Natural killer cell treated with Interleukin-12 subunit alpha and Interleukin-12 subunit beta and Interleukin-15 and Interleukin-18, amount 100 ng/mL, for 72 hours (primary cell): Measurements from ENCODE around the gene UBE2J2. TPM values are rescaled to one million over a fixed set of nuclear protein-coding genes. Genes with fewer than 3 reads are reported as not detected.

Experiments used
- ATAC-seq, 2 donors: fragments of 150-1000 bp; cut with Tn5 transposase in 1 of 2; sonication (Bioruptor Pico), chemical (Tn5 transposase) in 1 of 2; 2 replicates each; pipeline ENCODE4 v1.10.0; 2021
- DNase-seq: peaks from one replicate; pipeline ENCODE4 v3.0.0; 2022; ENCODE audit warnings: low spot score
- H3K27ac Mint-ChIP-seq, 2 donors: 1 replicate in 1 of 2; 2 replicates in 1 of 2; pipeline ENCODE4 v1.8.0; 2022; ENCODE audit warnings: mixed read lengths in 2 of 2, mild to moderate bottlenecking in 1 of 2, moderate library complexity in 1 of 2
- H3K27me3 Mint-ChIP-seq, 2 donors: 1 replicate in 1 of 2; 2 replicates in 1 of 2; pipeline ENCODE4 v1.8.0; 2022; ENCODE audit warnings: mixed read lengths in 2 of 2
- H3K36me3 Mint-ChIP-seq: one replicate; pipeline ENCODE4 v1.8.0; 2022; ENCODE audit warnings: mixed read lengths
- H3K4me1 Mint-ChIP-seq, 2 donors: 1 replicate in 1 of 2; 2 replicates in 1 of 2; pipeline ENCODE4 v1.8.0; 2022; ENCODE audit warnings: low read depth in 2 of 2, mixed read lengths in 2 of 2, mild to moderate bottlenecking in 1 of 2
- H3K4me3 Mint-ChIP-seq: one replicate; pipeline ENCODE4 v1.8.0; 2022; ENCODE audit warnings: mixed read lengths
- H3K9me3 Mint-ChIP-seq: 2 replicates; pipeline ENCODE4 v1.8.0; 2022; ENCODE audit warnings: mixed read lengths
- total RNA-seq, 2 donors: library from RNA; stranded (reverse); gene quantifications; one replicate each; pipeline ENCODE4 v1.2.3, GENCODE V29; 2022

The UBE2J2 gene
- total RNA-seq, 2 donors from 2014 or later: 70.6 to 119 TPM

DNA sequence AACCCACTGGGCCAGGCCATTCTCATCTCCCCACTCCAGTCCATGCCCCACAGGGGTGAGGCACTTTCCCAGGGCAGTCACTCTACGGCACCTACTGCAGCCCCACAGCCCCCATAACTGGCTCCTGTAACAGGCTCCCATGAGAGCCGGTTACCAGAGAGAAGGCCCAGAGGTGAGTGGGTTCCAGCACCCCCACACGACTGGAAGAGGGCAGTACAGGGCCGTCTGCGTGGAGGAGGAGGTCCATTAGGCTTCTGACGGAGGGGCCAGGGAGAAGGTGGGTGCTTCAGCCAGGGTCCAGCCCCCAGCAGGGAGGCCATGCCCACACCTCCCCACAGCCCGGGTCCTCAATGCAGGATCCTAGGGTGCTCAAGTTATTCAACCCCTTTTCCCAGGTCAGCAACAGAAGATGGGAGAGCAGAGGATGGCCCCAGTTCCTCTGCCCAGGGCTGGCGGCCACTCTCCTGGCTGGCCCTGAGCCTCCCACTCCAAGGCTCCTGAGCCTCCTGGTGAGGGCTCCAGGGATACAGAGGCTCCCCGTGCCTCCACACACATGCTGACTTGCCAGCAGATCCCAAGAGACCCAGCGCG, 32.5 kb upstream of the UBE2J2 start:
- no peaks in the 10 kb centered on the region for H3K9me3 Mint-ChIP-seq
- no peaks in the 10 kb centered on the region for H3K27me3 Mint-ChIP-seq
- DNase-seq (no peak), ATAC-seq (no peak)
- no peaks in the 10 kb centered on the region for H3K36me3 Mint-ChIP-seq
- peak overlapping the region; percentile 62 to 70 for H3K27ac Mint-ChIP-seq
- peaks cover 12 to 14% of the 10 kb centered on the region in 2 donors for H3K4me1 Mint-ChIP-seq
- peak overlapping the region; percentile 91 for H3K4me3 Mint-ChIP-seq

DNA sequence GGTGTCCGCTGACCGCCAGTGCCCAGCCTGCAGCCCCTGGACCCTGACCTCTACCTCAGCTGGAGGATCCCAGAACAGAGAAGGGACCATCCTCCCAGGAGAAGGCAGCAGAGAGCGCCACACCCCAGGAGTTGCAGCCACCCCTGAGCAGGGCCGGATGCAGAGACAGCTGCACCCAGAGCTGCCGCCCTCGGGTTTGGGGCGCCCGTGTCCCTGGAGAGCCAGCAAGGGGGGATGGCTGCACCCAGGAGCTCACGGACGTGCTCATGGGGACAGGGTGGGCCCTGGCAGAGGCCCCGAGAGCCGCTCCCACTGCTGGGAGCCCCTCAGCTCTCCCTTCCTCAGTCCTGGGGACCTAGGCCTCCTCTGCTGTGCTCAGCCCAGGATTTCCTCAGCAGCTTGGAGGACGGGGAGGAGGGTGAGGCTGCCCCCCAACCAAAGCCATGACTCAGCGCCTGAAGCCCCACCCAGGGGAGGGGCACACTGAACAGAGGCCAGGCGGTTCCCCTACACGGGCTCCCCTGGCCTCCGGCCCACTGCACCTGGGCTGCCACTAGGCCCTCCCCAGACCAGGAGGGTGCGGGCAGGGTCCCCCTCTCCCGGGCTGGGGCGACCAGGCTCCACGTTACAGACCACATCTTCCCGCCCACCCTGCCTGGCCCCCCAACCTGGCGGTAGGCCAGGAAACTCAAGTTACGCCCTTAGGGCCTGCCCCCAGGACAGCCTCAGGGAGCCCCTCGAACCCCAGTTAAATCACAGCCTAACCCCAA, 31.8 kb upstream of the UBE2J2 start:
- ATAC-seq (no peak), DNase-seq (no peak)
- Mint-ChIP-seq H3K9me3 (no peaks in the 10 kb centered on the region), H3K27ac (peak overlapping the region; percentile 62 to 70), H3K36me3 (no peaks in the 10 kb centered on the region), H3K27me3 (no peaks in the 10 kb centered on the region), H3K4me3 (peak overlapping the region; percentile 91), H3K4me1 (peaks cover 12 to 14% of the 10 kb centered on the region in 2 donors)

GRCh38 chr1:1304331-1305299, 31.0 kb upstream of the UBE2J2 start:
- peak overlapping the region; percentile 27 for H3K4me3 Mint-ChIP-seq
- peaks cover 12 to 14% of the 10 kb centered on the region in 2 donors for H3K4me1 Mint-ChIP-seq
- H3K36me3 Mint-ChIP-seq: no peaks in the 10 kb centered on the region
- H3K27me3 Mint-ChIP-seq: no peaks in the 10 kb centered on the region
- DNase-seq (no peak), ATAC-seq (no peak)
- H3K27ac Mint-ChIP-seq: no peak overlapping the region
- no peaks in the 10 kb centered on the region for H3K9me3 Mint-ChIP-seq

GRCh38 chr1:1303736-1304135, 30.1 kb upstream of the UBE2J2 start:
- H3K4me3 Mint-ChIP-seq: no peak overlapping the region
- H3K27ac Mint-ChIP-seq: no peak overlapping the region
- no peak for ATAC-seq
- no peak for DNase-seq
- no peaks in the 10 kb centered on the region for H3K36me3 Mint-ChIP-seq
- no peaks in the 10 kb centered on the region for H3K27me3 Mint-ChIP-seq
- peaks cover 12 to 14% of the 10 kb centered on the region in 2 donors for H3K4me1 Mint-ChIP-seq
- no peaks in the 10 kb centered on the region for H3K9me3 Mint-ChIP-seq

GRCh38 chr1:1302951-1303509, 29.4 kb upstream of the UBE2J2 start:
- peaks cover 12 to 14% of the 10 kb centered on the region in 2 donors for H3K4me1 Mint-ChIP-seq
- ATAC-seq: no peak

DNA sequence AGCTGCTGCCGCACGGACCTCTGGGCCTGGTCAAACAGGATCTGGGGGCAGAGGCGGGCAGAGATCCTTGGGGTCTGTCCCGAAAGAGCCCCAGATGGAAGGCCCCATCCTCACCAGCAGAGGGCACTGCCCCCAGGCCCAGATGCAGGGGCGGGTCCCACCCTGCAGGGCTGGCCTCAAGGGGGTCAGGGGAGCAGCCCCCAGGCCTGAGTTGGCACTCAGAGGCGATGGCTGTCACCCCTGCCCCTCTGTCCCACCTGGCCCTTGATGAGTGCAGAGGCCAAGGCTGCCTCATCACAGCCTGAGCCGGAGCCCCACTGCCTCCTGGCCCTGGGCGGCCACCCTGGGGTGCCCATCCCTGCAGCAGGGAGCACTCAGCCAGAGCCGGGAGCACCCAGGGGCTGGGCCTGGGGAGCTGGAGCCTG, 28.4 kb upstream of the UBE2J2 start:
- Mint-ChIP-seq H3K9me3 (no peaks in the 10 kb centered on the region), H3K4me3 (no peak overlapping the region), H3K36me3 (no peaks in the 10 kb centered on the region), H3K4me1 (peaks cover 11 to 12% of the 10 kb centered on the region in 2 donors), H3K27me3 (no peaks in the 10 kb centered on the region), H3K27ac (no peak overlapping the region)
- no peak for ATAC-seq
- DNase-seq: no peak

More at GRCh38 chr1:1302951-1303509, 29.4 kb upstream of the UBE2J2 start:
- Mint-ChIP-seq H3K27me3 (no peaks in the 10 kb centered on the region), H3K27ac (no peak overlapping the region), H3K4me3 (no peak overlapping the region), H3K9me3 (no peaks in the 10 kb centered on the region), H3K36me3 (no peaks in the 10 kb centered on the region)
- DNase-seq: no peak

DNA sequence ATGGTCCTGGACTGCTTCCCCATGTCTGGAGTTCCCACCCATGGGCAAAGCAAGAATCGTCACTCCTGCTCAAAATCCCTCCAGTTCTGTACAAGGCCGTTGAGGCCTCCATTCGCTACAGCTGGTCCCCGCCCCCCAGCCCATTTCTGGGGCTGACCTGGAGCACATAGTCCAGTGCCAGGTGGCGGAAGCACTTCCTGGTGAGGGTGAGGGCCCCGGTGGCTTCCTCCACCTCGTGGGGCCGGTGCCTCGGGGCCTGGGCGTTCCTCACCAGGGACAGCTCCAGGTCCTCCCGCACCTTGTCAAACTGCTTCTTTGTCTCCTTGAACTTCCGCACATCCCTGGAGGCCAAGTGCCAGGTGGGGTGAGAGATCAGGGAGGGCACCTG, 26.7 kb upstream of the UBE2J2 start:
- Mint-ChIP-seq H3K36me3 (no peaks in the 10 kb centered on the region), H3K4me1 (no peaks in the 10 kb centered on the region), H3K27ac (no peak overlapping the region), H3K9me3 (no peaks in the 10 kb centered on the region), H3K4me3 (no peak overlapping the region), H3K27me3 (no peaks in the 10 kb centered on the region)
- DNase-seq: no peak
- ATAC-seq: no peak

- Mint-ChIP-seq H3K9me3 (no peaks in the 10 kb centered on the region), H3K27ac (no peak overlapping the region), H3K27me3 (no peaks in the 10 kb centered on the region), H3K36me3 (no peaks in the 10 kb centered on the region), H3K4me1 (no peaks in the 10 kb centered on the region), H3K4me3 (no peak overlapping the region)
- peak in 1 of 2 donors; percentile 20 for ATAC-seq
- DNase-seq: no peak
Measured at GRCh38 chr1:1299686-1300351, 26.2 kb upstream of the UBE2J2 start.

- H3K9me3 Mint-ChIP-seq: no peaks in the 10 kb centered on the region
- no peaks in the 10 kb centered on the region for H3K36me3 Mint-ChIP-seq
- no peaks in the 10 kb centered on the region for H3K4me1 Mint-ChIP-seq
- H3K4me3 Mint-ChIP-seq: no peak overlapping the region
- ATAC-seq (no peak), DNase-seq (no peak)
- H3K27ac Mint-ChIP-seq: no peak overlapping the region
- H3K27me3 Mint-ChIP-seq: no peaks in the 10 kb centered on the region
Measured at GRCh38 chr1:1298861-1299685, 25.4 kb upstream of the UBE2J2 start.

- ATAC-seq: peak in 1 of 2 donors; percentile 2
- no peaks in the 10 kb centered on the region for H3K36me3 Mint-ChIP-seq
Measured at GRCh38 chr1:1297802-1298424, 24.3 kb upstream of the UBE2J2 start.

DNA sequence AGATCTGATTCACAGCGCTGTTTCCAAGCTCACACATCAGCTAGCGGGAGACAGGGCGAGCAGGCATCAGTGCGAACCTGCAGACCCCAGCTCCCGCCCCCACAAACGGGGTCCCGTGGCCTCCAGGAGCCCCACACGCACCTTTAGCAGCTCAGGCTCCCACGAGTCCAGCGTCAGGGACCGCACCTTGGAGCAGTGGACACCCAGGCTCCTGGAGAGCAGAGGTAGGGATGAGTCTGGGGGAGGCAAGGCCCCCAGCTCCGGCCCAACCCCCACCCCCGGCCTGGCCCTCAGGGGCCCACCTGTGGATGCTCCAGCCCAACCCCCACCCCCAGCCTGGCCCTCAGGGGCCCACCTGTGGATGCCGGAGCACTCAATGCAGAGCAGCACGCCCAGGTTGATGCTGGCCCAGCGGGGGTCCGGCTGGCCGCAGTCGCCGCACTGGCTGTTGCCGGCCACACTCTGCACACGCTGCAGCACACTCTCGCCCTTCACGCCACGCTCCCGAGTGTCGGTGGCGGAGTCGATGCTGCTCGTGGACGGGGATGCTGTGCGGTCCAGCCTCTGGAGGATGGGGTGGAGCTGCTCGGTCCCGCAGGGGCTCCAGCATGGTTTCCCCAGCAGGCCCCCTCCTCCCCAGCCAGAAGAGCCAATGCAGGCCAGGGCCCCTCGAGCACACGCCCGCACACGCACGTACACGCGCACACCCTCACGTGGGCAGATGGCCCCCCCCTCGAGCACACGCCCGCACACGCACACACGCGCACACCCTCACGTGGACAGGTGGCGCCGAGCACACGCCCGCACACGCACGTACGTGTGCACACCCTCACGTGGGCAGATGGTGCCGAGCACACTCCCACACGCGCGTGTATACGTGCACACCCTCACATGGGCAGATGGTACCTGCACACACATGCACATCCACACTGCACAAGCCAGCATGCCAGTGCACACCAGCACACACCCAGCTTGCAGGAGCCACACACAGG, 22.7 kb upstream of the UBE2J2 start:
- H3K36me3 Mint-ChIP-seq: no peaks in the 10 kb centered on the region
- H3K4me1 Mint-ChIP-seq: no peaks in the 10 kb centered on the region

More at GRCh38 chr1:1297802-1298424, 24.3 kb upstream of the UBE2J2 start:
- Mint-ChIP-seq H3K9me3 (no peaks in the 10 kb centered on the region), H3K27me3 (no peaks in the 10 kb centered on the region), H3K4me1 (no peaks in the 10 kb centered on the region), H3K27ac (no peak overlapping the region), H3K4me3 (no peak overlapping the region)
- no peak for DNase-seq

More for the DNA sequence above, 22.7 kb upstream of the UBE2J2 start:
- H3K27me3 Mint-ChIP-seq: no peaks in the 10 kb centered on the region
- H3K9me3 Mint-ChIP-seq: no peaks in the 10 kb centered on the region
- H3K27ac Mint-ChIP-seq: no peak overlapping the region
- H3K4me3 Mint-ChIP-seq: no peak overlapping the region
- DNase-seq (no peak), ATAC-seq (no peak)
